H9 (cell line): ENCODE data around the gene MUC2. TPM values are rescaled to one million over a fixed set of nuclear protein-coding genes. Genes with fewer than 3 reads are reported as not detected.

Experiments
- DNase-seq: peaks from one replicate; pipeline ENCODE4 v3.0.0-alpha.2; 2017
- H2AFZ ChIP-seq: one replicate; pipeline ENCODE4 v1.6.1; 2013; ENCODE audit warnings: mild to moderate bottlenecking, low read length, control low read depth, moderate library complexity
- H2AK5ac ChIP-seq: 2 replicates; pipeline ENCODE4 v1.6.1; 2013; ENCODE audit warnings: low read length, control low read depth, mixed read lengths; ENCODE audit not compliant: insufficient read length
- H2BK120ac ChIP-seq: one replicate; pipeline ENCODE4 v1.6.1; 2013; ENCODE audit warnings: low read depth, mild to moderate bottlenecking, low read length, control low read depth, inconsistent platforms; ENCODE audit not compliant: poor library complexity, severe bottlenecking
- H2BK12ac ChIP-seq: 2 replicates; pipeline ENCODE4 v1.6.1; 2013; ENCODE audit warnings: low read length, control low read depth, mixed read lengths, low read depth; ENCODE audit not compliant: insufficient read length
- H2BK15ac ChIP-seq: 2 replicates; pipeline ENCODE4 v1.6.1; 2013; ENCODE audit warnings: low read depth, low read length, control low read depth
- H2BK20ac ChIP-seq: one replicate; pipeline ENCODE4 v1.6.1; 2013; ENCODE audit warnings: low read depth, mild to moderate bottlenecking, low read length, control low read depth, inconsistent platforms; ENCODE audit not compliant: poor library complexity, severe bottlenecking
- H2BK5ac ChIP-seq: 2 replicates; pipeline ENCODE4 v1.6.1; 2013; ENCODE audit warnings: low read length, control low read depth, mixed read lengths; ENCODE audit not compliant: insufficient read length
- H3K14ac ChIP-seq: 2 replicates; pipeline ENCODE4 v1.6.1; 2013; ENCODE audit warnings: low read length, control low read depth; ENCODE audit not compliant: insufficient read depth
- H3K18ac ChIP-seq: 2 replicates; pipeline ENCODE4 v1.6.1; 2013; ENCODE audit warnings: low read depth, mild to moderate bottlenecking, mixed read lengths, low read length, control low read depth; ENCODE audit not compliant: insufficient read length
- H3K23ac ChIP-seq: 2 replicates; pipeline ENCODE4 v1.6.1; 2013; ENCODE audit warnings: low read length, control low read depth, mixed read lengths, low read depth; ENCODE audit not compliant: insufficient read length
- H3K23me2 ChIP-seq: 2 replicates; pipeline ENCODE4 v1.6.1; 2013; ENCODE audit warnings: low read depth, mild to moderate bottlenecking, mixed read lengths, low read length, control low read depth; ENCODE audit not compliant: insufficient read length, poor library complexity, severe bottlenecking
- H3K27ac ChIP-seq: 2 replicates; pipeline ENCODE4 v1.5.1; 2013; ENCODE audit warnings: low read length, control low read depth, mixed read lengths, low read depth; ENCODE audit not compliant: insufficient read length
- H3K27me3 ChIP-seq: 2 replicates; pipeline ENCODE4 v1.6.1; 2013; ENCODE audit warnings: low read length, control low read depth, inconsistent platforms; ENCODE audit not compliant: insufficient read depth
- H3K4ac ChIP-seq: 2 replicates; pipeline ENCODE4 v1.6.1; 2013; ENCODE audit warnings: low read depth, mild to moderate bottlenecking, control low read depth, inconsistent platforms, low read length, moderate library complexity
- H3K4me1 ChIP-seq: 2 replicates; pipeline ENCODE4 v1.6.1; 2013; ENCODE audit warnings: low read length, control low read depth, inconsistent platforms; ENCODE audit not compliant: insufficient read depth
- H3K4me2 ChIP-seq: 2 replicates; pipeline ENCODE4 v1.6.1; 2013; ENCODE audit warnings: low read length, control low read depth, mixed read lengths; ENCODE audit not compliant: insufficient read length, insufficient read depth
- H3K56ac ChIP-seq: 2 replicates; pipeline ENCODE4 v1.6.1; 2013; ENCODE audit warnings: low read depth, mild to moderate bottlenecking, mixed read lengths, low read length, control low read depth; ENCODE audit not compliant: insufficient read length
- H3K79me1 ChIP-seq: 2 replicates; pipeline ENCODE4 v1.6.1; 2013; ENCODE audit warnings: low read depth, mild to moderate bottlenecking, moderate library complexity, low read length, control low read depth, inconsistent platforms; ENCODE audit not compliant: insufficient read depth, poor library complexity, severe bottlenecking
- H3K79me2 ChIP-seq: 2 replicates; pipeline ENCODE4 v1.6.1; 2013; ENCODE audit warnings: low read length, control low read depth, inconsistent platforms; ENCODE audit not compliant: insufficient read depth
- H3K9ac ChIP-seq: 2 replicates; pipeline ENCODE4 v1.6.1; 2013; ENCODE audit warnings: low read length, control low read depth, mixed read lengths; ENCODE audit not compliant: insufficient read length; ENCODE audit errors: extremely low read depth
- H3K9me3 ChIP-seq: one replicate; pipeline ENCODE4 v1.6.1; 2013; ENCODE audit warnings: low read depth, low read length, inconsistent platforms; ENCODE audit not compliant: control insufficient read depth
- H3T11ph ChIP-seq: one replicate; pipeline ENCODE4 v1.6.1; 2013; ENCODE audit warnings: mild to moderate bottlenecking, low read length, control low read depth, inconsistent platforms
- H4K20me1 ChIP-seq: one replicate; pipeline ENCODE4 v1.6.1; 2013; ENCODE audit not compliant: control insufficient read depth, insufficient read length, insufficient read depth
- H4K5ac ChIP-seq: 2 replicates; pipeline ENCODE4 v1.6.1; 2013; ENCODE audit warnings: low read depth, mild to moderate bottlenecking, mixed read lengths, low read length, control low read depth; ENCODE audit not compliant: insufficient read length
- H4K8ac ChIP-seq: replicated peaks from 2 replicates; pipeline ENCODE4 v1.6.1; 2013; ENCODE audit warnings: low read length, control low read depth, mixed read lengths, low read depth; ENCODE audit not compliant: insufficient read length
- H4K91ac ChIP-seq: 2 replicates; pipeline ENCODE4 v1.6.1; 2013; ENCODE audit warnings: low read depth, mild to moderate bottlenecking, moderate library complexity, mixed read lengths, low read length, control low read depth; ENCODE audit not compliant: insufficient read length
- H3K27ac Mint-ChIP-seq, 3 experiments: 2 replicates in 2 of 3; 3 replicates in 1 of 3; pipeline ENCODE4 v1.8.0; 2020 to 2021; ENCODE audit warnings: mixed read lengths in 3 of 3, mild to moderate bottlenecking in 1 of 3, moderate library complexity in 1 of 3
- H3K27me3 Mint-ChIP-seq: 2 replicates; pipeline ENCODE4 v1.8.0; 2021; ENCODE audit warnings: low read depth, mild to moderate bottlenecking, moderate library complexity, mixed read lengths
- H3K36me3 Mint-ChIP-seq, 3 experiments: 2 replicates in 2 of 3; 3 replicates in 1 of 3; pipeline ENCODE4 v1.8.0; 2020 to 2021; ENCODE audit warnings: low read depth in 3 of 3, mixed read lengths in 3 of 3; ENCODE audit not compliant: insufficient read depth in 1 of 3
- H3K4me1 Mint-ChIP-seq, 2 experiments: 2 replicates each; pipeline ENCODE4 v1.8.0; 2020; ENCODE audit warnings: mixed read lengths in 2 of 2
- H3K4me3 Mint-ChIP-seq, 2 experiments: 2 replicates in 1 of 2; 3 replicates in 1 of 2; pipeline ENCODE4 v1.8.0; 2020 to 2021; ENCODE audit warnings: mild to moderate bottlenecking in 2 of 2, mixed read lengths in 2 of 2, moderate library complexity in 1 of 2
- H3K9me3 Mint-ChIP-seq, 2 experiments: 2 replicates in 1 of 2; 3 replicates in 1 of 2; pipeline ENCODE4 v1.8.0; 2020; ENCODE audit warnings: mild to moderate bottlenecking in 2 of 2, mixed read lengths in 2 of 2, moderate library complexity in 1 of 2
- CTCF ChIP-seq: fragments of 200-600 bp; sonication (generic); conservative IDR thresholded peaks from 3 replicates; pipeline ENCODE4 v1.8.0; 2021; ENCODE audit warnings: antibody characterized with exemption, mild to moderate bottlenecking
- WGBS: extraction: QIAGEN DNeasy Blood & Tissue Kit; methylation state at CpG from one replicate; pipeline ENCODE4 v1.1.7; 2013; ENCODE audit warnings: missing lambda C conversion rate, low lambda C conversion rate, mixed read lengths; ENCODE audit not compliant: insufficient read length; ENCODE audit errors: extremely low coverage; 5-methylcytosine and 5-hydroxymethylcytosine counted together
- total RNA-seq: library from RNA; stranded (reverse); gene quantifications from 2 replicates; pipeline ENCODE4 v1.2.1, GENCODE V29; 2021

The MUC2 gene
- total RNA-seq, 1 experiment from 2014 or later: not detected

DNA sequence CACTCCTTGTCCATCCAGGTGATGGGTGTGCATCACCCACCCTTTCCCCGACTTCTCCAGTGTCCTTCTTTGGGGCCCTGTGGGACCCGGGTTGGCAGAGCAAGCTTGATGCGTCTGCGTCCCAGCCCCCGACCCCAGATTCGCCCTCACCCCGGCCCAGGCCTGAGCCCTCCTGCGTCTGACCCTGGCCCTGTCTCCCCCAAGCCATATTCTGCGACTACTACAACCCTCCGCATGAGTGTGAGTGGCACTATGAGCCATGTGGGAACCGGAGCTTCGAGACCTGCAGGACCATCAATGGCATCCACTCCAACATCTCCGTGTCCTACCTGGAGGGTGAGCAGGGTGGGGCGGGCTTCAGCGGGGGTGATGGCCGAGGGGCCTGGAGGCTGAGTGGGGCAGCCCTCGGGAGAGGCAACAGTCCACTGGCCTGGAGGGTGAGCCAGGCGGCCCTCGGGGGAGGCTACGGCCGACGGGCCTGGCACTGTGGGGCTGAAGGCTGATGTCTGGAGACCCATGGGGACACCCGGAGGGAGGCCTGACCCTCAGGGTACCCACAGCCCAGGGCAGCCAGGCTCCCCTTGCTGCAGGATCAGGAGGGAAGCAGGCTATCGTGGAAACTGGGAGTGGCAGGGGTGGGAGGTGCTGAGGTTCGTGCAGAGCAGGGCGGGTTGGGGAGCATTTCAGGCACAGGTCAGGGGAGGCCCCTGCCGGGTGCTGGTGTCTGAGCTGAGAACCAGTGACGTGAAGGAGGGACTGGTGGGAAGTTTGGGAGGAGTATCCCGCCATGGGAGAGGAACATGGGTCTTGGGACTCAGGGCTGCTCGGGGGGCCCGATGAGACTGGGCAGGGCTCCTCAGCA, 15.3 kb downstream of the MUC2 start:
- H3K27me3 ChIP-seq: no peaks in the 10 kb centered on the region
- no CpG with 5 or more reads among the region's 31 CpGs for WGBS

More for the DNA sequence above, 15.3 kb downstream of the MUC2 start:
- Mint-ChIP-seq H3K4me1 (no peaks in the 10 kb centered on the region), H3K27ac (peak overlapping the region in 1 of 3 experiments; percentile 83; a peak in 1 of 7 replicates), H3K9me3 (peaks cover 2 to 14% of the 10 kb centered on the region in 2 experiments; a peak in 4 of 5 replicates), H3K4me3 (no peak overlapping the region), H3K36me3 (peaks cover 0 to under 1% (median 0%) of the 10 kb centered on the region in 3 experiments; a peak in 1 of 7 replicates), H3K27me3 (no peaks in the 10 kb centered on the region)
- Histone ChIP-seq H4K5ac (no peak overlapping the region), H4K91ac (no peak overlapping the region), H3K4me2 (no peak overlapping the region), H3K23ac (no peak overlapping the region), H3K9ac (no peak overlapping the region), H2BK120ac (no peak overlapping the region), H2BK12ac (no peak overlapping the region), H2BK5ac (no peak overlapping the region), H2AK5ac (no peak overlapping the region), H4K20me1 (peaks cover 7% of the 10 kb centered on the region), H3K18ac (no peak overlapping the region), H2BK20ac (no peak overlapping the region), H2AFZ (no peak overlapping the region), H3K27ac (no peak overlapping the region), H3K79me1 (no peaks in the 10 kb centered on the region), H3K79me2 (no peaks in the 10 kb centered on the region), H3K9me3 (no peaks in the 10 kb centered on the region), H3K4ac (no peak overlapping the region), H3K4me1 (peaks cover 2% of the 10 kb centered on the region; the same call in 1 of the 2 replicates), H3K23me2 (no peaks in the 10 kb centered on the region), H3K56ac (no peak overlapping the region), H2BK15ac (no peak overlapping the region), H3T11ph (no peak overlapping the region), H3K14ac (no peak overlapping the region; the same call in 1 of the 2 replicates), H4K8ac (no peak overlapping the region)
- TF ChIP-seq CTCF: no peak
- DNase-seq: no peak
